Raji (cell line): ENCODE measurements around the gene SPTBN1.
A peak's percentile ranks its signal among the peaks of the same experiment; 100 is the strongest.

ENCODE experiments used
- POLR2A ChIP-seq: IDR thresholded peaks from 2 replicates; pipeline ENCODE4 v1.6.1; 2011; ENCODE audit warnings: low read depth, low read length, control low read depth; ENCODE audit not compliant: insufficient read depth

SPTBN1 gene

GRCh38 chr2:54561010-54561409, 104.9 kb downstream of the SPTBN1 start:
- no peak for TF ChIP-seq POLR2A

GRCh38 chr2:54564439-54564838, 108.3 kb downstream of the SPTBN1 start:
- TF ChIP-seq POLR2A, result no peak

- TF ChIP-seq POLR2A, result no peak
These were observed 109.4 kb downstream of the SPTBN1 start for GRCh38 chr2:54565551-54565950.

- TF ChIP-seq POLR2A, result no peak
These were observed 110.8 kb downstream of the SPTBN1 start for GRCh38 chr2:54566896-54567295.

GRCh38 chr2:54568876-54569321, 112.8 kb downstream of the SPTBN1 start:
- TF ChIP-seq POLR2A, result no peak

- no peak for TF ChIP-seq POLR2A
These were observed 113.7 kb downstream of the SPTBN1 start for GRCh38 chr2:54569745-54570301.

GRCh38 chr2:54570321-54570855, 114.3 kb downstream of the SPTBN1 start:
- no peak for TF ChIP-seq POLR2A

- peak; percentile 61 for TF ChIP-seq POLR2A
These were observed 115.0 kb downstream of the SPTBN1 start for GRCh38 chr2:54570925-54571694.

GRCh38 chr2:54572262-54572635, 116.1 kb downstream of the SPTBN1 start:
- TF ChIP-seq POLR2A, result no peak

GRCh38 chr2:54572636-54573536, 116.8 kb downstream of the SPTBN1 start:
- no peak for TF ChIP-seq POLR2A

GRCh38 chr2:54573537-54573919, 117.4 kb downstream of the SPTBN1 start:
- no peak for TF ChIP-seq POLR2A

GRCh38 chr2:54574107-54574859, 118.2 kb downstream of the SPTBN1 start:
- no peak for TF ChIP-seq POLR2A

GRCh38 chr2:54574860-54575247, 118.7 kb downstream of the SPTBN1 start:
- TF ChIP-seq POLR2A, result no peak

GRCh38 chr2:54575379-54575888, 119.3 kb downstream of the SPTBN1 start:
- TF ChIP-seq POLR2A, result no peak
